AG09309 (cell line): ENCODE data around the gene KDM7A.

ENCODE experiments used
- DNase-seq: peaks from one replicate; pipeline ENCODE4 v3.0.0-alpha.2; 2010; ENCODE audit warnings: low read depth
- H3K4me3 ChIP-seq: 2 replicates; pipeline ENCODE4 v1.5.1; 2011; ENCODE audit warnings: mild to moderate bottlenecking, low read depth, low read length, moderate library complexity; ENCODE audit not compliant: control insufficient read depth
- TF ChIP-seq, protein P1 (sequence below): IDR thresholded peaks from 2 replicates; pipeline ENCODE4 v1.5.1; 2011; ENCODE audit warnings: mild to moderate bottlenecking, low read depth, low read length, inconsistent platforms; ENCODE audit not compliant: insufficient read depth, control insufficient read depth; ENCODE audit errors: missing control alignments

Gene KDM7A

DNA sequence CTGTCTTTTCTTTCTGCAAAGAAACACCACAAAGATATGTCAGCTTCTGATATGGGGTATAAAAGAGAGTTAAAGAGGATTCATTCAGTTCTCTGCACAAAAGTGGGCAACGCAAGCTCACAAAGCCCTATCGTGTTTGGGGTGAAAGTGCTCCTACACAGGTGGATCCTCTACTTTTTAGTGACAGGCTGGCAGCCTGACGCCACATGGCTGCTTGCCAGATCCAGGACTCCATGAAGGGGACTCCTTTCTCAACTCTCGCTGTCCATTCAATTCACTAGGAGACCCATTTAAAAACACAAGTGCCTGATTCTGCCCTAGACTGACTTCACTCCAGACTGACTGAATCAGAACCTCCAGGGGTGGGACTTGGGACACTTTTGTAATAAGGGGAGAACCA is 122.0 kb downstream of the KDM7A start:
- no peak overlapping the region for H3K4me3 ChIP-seq
- TF ChIP-seq, protein P1, sequence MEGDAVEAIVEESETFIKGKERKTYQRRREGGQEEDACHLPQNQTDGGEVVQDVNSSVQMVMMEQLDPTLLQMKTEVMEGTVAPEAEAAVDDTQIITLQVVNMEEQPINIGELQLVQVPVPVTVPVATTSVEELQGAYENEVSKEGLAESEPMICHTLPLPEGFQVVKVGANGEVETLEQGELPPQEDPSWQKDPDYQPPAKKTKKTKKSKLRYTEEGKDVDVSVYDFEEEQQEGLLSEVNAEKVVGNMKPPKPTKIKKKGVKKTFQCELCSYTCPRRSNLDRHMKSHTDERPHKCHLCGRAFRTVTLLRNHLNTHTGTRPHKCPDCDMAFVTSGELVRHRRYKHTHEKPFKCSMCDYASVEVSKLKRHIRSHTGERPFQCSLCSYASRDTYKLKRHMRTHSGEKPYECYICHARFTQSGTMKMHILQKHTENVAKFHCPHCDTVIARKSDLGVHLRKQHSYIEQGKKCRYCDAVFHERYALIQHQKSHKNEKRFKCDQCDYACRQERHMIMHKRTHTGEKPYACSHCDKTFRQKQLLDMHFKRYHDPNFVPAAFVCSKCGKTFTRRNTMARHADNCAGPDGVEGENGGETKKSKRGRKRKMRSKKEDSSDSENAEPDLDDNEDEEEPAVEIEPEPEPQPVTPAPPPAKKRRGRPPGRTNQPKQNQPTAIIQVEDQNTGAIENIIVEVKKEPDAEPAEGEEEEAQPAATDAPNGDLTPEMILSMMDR = no peak
- DNase-seq = no peak

DNA sequence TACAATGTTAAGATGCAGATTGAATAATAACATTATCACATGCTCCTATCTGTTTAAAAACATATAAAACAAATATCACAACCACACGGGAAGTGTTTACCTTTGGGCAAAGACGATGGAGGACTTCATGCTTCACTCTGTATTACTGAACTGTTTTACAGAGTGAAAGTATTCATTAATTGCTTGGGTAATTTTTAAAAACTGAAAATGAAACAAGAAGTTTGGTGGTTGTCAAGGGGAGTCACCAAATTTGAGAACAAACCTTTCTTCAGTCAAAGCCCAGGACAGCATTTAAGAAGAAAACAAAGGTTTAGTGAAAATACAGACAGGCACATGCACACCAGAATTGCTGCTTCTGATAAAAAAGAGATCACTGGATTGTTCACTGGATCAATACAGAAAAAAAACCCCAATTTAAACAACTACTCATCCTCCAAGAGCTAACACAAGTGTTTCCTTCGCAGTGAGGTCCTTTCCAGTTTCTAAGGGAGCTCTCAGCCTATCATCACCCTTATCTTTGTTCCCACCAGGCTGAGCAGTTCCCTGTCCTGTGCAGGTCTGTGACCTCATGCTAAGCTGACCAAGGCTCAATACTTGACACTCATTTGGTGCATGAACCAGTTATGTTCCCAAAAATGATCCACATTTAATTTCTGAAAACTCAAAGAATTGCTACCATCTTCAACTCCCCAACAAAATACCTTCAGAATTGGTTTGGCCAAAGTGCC is 122.8 kb downstream of the KDM7A start:
- DNase-seq = no peak
- no peak overlapping the region for H3K4me3 ChIP-seq
- TF ChIP-seq, protein P1 = no peak

DNA sequence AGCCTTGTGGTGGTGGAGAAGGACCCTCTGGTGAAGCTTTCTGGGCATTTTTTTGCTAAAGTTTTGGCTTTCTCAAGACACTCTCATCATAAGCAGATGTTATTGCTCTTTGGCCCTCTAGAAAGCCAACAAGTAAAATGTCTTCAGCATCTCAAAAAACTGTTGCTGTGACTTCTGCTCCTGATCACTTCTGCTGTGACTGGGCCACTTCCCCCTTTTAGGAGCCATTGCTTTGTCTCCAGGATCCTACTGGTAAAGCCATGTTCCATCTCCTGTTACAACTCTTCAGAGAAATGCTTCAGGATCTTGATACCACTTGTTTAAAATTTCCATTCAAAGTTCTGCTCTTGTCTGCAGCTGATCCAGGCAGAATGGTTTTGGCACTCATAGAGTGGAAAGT is 125.0 kb downstream of the KDM7A start:
- no peak for DNase-seq
- no peak overlapping the region for H3K4me3 ChIP-seq
- TF ChIP-seq, protein P1 = no peak

DNA sequence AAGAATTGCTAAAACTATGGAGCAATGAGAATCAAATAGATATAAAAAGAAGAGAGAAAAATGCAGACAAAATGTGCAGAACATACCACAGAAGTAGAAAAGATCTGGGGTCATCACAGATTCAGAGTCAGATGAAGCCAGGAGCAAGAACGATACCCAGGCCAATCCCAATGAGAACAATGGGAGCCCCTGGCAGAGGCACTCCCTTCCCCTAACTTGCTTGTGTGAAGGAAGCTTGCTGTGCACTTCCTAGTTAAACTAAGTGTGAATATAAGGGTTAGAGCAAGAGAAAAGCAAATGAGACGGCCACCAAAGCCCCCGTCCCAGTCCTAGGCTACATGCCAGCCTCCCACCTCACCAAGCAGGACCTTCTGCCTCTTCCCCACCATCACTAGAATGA is 126.7 kb downstream of the KDM7A start:
- TF ChIP-seq, protein P1 = no peak
- no peak for DNase-seq
- H3K4me3 ChIP-seq = no peak overlapping the region

DNA sequence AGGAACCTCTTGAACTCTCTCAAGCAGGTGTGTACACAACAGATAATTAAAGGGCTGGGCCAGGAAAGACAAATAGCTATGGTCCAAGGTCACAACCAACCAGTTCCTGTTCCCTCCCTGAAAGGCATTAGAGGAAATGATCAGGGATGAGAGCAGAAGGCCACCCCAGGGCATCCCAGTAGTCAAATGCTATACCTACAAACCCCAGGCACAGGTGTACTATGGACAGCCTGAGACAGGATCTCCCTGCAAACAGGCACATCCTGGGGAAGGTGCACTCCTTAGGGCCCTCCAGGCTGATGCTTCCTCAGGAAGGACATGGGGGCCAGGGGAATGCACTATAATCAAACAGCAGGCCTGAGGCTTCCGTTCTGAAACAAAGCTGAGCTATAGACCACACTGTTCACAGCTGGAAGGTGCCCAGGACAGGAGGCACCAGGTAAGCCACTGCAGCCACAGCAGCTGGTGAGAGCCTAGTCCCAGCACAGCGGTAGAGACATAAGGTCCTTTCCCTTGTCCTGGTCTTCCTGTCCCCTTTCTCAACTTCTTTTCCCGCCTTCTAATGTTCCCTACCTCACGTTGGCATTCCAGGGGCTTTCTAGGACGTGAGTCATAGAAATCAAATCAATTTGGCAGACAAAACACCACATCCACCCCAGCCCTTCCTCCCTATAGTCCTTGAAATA is 127.3 kb downstream of the KDM7A start:
- H3K4me3 ChIP-seq = no peak overlapping the region
- TF ChIP-seq, protein P1 = no peak
- DNase-seq = no peak

DNA sequence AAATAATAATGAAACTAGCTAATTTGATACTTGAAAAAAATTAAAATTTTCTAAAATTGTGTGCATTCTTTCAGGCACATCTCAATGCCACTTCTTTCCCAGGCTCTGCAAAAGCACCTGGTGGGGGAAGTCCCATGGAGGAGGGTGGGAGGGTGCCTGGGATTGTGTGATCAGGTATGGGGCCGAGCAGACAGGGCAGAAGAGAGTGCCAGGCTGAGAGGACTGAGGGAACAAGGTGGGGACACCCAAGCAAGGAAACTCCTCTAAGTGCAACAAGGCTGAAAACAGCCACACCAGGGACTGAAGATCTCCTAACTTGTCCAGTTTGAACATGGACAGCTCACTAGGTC is 127.8 kb downstream of the KDM7A start:
- DNase-seq = no peak
- no peak overlapping the region for H3K4me3 ChIP-seq
- TF ChIP-seq, protein P1 = no peak
